Duodenal mucosa (tissue), 2 donors: ENCODE data around the gene RASIP1.
A peak's percentile ranks its signal among the peaks of the same experiment; 100 is the strongest.

Source experiments
- H3K27ac ChIP-seq: one replicate; pipeline ENCODE4 v1.7.0; 2013; ENCODE audit warnings: low read depth, low read length
- H3K27me3 ChIP-seq, 2 donors: one replicate each; pipeline ENCODE4 v1.7.0; 2013; ENCODE audit warnings: low read length in 2 of 2, control low read depth in 1 of 2; ENCODE audit not compliant: insufficient read depth in 2 of 2, control insufficient read depth in 1 of 2
- H3K36me3 ChIP-seq, 2 donors: one replicate each; pipeline ENCODE4 v1.7.0; 2013; ENCODE audit warnings: low read length in 2 of 2, control low read depth in 1 of 2; ENCODE audit not compliant: insufficient read depth in 2 of 2, control insufficient read depth in 1 of 2
- H3K4me1 ChIP-seq, 2 donors: one replicate each; pipeline ENCODE4 v1.7.0; 2013; ENCODE audit warnings: low read length in 2 of 2, control low read depth in 1 of 2; ENCODE audit not compliant: insufficient read depth in 2 of 2, control insufficient read depth in 1 of 2
- H3K4me3 ChIP-seq, 2 donors: one replicate each; pipeline ENCODE4 v1.7.0; 2013; ENCODE audit warnings: low read length in 2 of 2, low read depth in 1 of 2
- H3K9ac ChIP-seq, 2 donors: one replicate each; pipeline ENCODE4 v1.7.0; 2013; ENCODE audit warnings: low read length in 2 of 2, low read depth in 1 of 2
- H3K9me3 ChIP-seq, 2 donors: one replicate each; pipeline ENCODE4 v1.7.0; 2013; ENCODE audit warnings: low read length in 2 of 2, control low read depth in 1 of 2; ENCODE audit not compliant: control insufficient read depth in 1 of 2

The RASIP1 gene

DNA sequence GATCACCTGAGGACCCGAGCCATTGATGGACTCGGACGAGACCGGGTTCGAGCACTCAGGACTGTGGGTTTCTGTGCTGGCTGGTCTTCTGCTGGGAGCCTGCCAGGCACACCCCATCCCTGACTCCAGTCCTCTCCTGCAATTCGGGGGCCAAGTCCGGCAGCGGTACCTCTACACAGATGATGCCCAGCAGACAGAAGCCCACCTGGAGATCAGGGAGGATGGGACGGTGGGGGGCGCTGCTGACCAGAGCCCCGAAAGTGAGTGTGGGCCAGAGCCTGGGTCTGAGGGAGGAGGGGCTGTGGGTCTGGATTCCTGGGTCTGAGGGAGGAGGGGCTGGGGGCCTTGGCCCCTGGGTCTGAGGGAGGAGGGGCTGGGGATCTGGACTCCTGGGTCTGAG, 15.8 kb upstream of the RASIP1 start:
- no peak overlapping the region for H3K4me3 ChIP-seq
- no peaks in the 10 kb centered on the region for H3K27me3 ChIP-seq
- no peak overlapping the region for H3K27ac ChIP-seq
- no peaks in the 10 kb centered on the region for H3K36me3 ChIP-seq
- H3K9me3 ChIP-seq: no peaks in the 10 kb centered on the region
- H3K4me1 ChIP-seq: peaks cover 5 to 15% of the 10 kb centered on the region in 2 donors
- H3K9ac ChIP-seq: no peak overlapping the region

DNA sequence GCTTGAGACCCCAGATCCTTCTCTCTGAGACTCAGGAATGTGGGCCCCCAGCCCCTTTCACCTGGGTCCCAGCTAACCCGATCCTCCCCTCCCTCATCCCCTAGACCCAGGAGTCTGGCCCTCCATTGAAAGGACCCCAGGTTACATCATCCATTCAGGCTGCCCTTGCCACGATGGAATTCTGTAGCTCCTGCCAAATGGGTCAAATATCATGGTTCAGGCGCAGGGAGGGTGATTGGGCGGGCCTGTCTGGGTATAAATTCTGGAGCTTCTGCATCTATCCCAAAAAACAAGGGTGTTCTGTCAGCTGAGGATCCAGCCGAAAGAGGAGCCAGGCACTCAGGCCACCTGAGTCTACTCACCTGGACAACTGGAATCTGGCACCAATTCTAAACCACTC, 15.4 kb upstream of the RASIP1 start:
- Histone ChIP-seq H3K4me3 (no peak overlapping the region), H3K4me1 (peaks cover 5 to 15% of the 10 kb centered on the region in 2 donors), H3K27me3 (peaks cover 0 to 2% of the 10 kb centered on the region in 2 donors), H3K9me3 (no peaks in the 10 kb centered on the region), H3K36me3 (no peaks in the 10 kb centered on the region), H3K27ac (no peak overlapping the region), H3K9ac (no peak overlapping the region)

DNA sequence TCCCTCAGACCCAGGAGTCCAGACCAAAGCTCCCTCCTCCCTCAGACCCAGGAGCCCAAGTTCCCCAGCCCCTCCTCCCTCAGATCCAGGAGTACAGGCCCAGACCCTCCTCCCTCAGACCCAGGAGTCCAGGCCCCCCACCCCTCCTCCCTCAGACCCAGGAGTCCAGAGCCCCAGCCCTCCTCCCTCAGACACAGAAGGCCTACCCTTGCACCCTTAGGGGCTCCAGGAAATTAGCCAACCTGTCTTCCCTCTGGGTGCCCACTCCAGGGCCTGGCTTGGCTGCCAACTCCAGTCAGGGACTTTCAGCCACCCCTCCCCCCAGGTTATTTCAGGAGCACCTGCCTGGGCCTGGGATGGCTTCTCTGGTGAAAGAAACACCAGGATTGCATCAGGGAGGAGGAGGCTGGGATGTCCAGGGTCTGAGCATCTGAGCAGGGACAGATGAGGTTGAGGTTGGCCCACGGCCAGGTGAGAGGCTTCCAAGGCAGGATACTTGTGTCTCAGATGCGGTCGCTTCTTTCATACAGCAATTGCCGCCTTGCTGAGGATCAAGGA, 14.8 kb upstream of the RASIP1 start, which contains the start of gene FGF21:
FGF21 (plus strand) TSS at position 441 of the 558 bp plus-strand sequence. CDS start 713 bp downstream, outside the sequence.
- Histone ChIP-seq H3K4me1 (peaks cover 5 to 15% of the 10 kb centered on the region in 2 donors), H3K9ac (no peak within 1 kb of the TSS), H3K27ac (no peak within 1 kb of the TSS), H3K4me3 (no peak within 1 kb of the TSS), H3K9me3 (no peaks in the 10 kb centered on the region), H3K36me3 (peaks cover 0 to under 1% of the 10 kb centered on the region in 2 donors), H3K27me3 (peaks cover 0 to 3% of the 10 kb centered on the region in 2 donors)

DNA sequence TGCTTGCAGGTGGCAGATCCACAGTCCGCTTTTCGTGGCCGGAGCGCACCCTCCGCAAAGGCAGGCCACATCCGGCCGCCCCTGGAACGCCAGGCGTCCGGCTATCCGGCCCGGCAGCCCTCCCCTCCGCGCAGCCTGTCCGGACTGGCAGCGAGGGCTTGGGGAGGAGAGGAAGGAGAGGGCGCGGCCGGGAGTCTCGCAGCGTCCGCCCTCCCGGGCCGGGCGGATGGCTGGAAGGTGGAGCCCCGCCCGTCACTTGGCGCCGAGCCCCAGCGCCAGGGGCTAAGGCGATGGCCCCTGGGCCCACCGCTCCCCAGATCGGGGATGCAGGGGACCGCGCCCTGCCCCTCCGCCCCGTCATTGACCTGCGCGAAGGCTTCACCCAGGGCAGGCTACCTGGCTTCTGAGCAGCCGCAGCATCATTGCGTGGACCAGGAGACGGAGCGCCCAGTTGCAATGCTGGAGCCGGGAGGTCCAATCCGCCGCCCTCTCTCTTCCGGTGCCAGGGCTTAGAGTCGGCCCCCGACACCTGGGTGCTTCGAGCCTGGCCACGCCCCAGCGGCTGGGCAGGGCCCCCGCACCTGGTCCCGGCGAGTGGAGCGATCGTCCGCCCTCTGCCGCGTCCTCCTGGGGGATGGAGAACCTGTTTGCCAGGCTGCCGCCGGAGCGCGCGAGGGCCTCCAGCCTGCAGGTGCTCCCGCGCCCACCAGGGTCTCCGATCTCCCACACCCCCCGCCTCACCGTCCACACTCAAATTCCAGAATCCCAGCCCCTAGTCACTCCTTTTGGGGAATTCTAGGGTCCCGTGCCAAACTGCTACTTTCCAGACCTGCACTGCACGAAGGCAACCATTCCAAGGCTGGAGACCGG, 12.3 kb upstream of the RASIP1 start, which contains the start of gene FUT1:
FUT1 (minus strand) TSS at position 146 of the 870 bp plus-strand sequence. CDS start 1,360 bp downstream, outside the sequence.
- H3K9me3 ChIP-seq: no peaks in the 10 kb centered on the region
- H3K4me3 ChIP-seq: peak within 1 kb of the TSS; percentile 34 to 59
- peaks cover 0 to 4% of the 10 kb centered on the region in 2 donors for H3K36me3 ChIP-seq
- peaks cover 5 to 15% of the 10 kb centered on the region in 2 donors for H3K4me1 ChIP-seq
- H3K9ac ChIP-seq: peak within 1 kb of the TSS; percentile 23 to 64
- H3K27me3 ChIP-seq: peaks cover 0 to 3% of the 10 kb centered on the region in 2 donors
- peak within 1 kb of the TSS; percentile 26 for H3K27ac ChIP-seq

DNA sequence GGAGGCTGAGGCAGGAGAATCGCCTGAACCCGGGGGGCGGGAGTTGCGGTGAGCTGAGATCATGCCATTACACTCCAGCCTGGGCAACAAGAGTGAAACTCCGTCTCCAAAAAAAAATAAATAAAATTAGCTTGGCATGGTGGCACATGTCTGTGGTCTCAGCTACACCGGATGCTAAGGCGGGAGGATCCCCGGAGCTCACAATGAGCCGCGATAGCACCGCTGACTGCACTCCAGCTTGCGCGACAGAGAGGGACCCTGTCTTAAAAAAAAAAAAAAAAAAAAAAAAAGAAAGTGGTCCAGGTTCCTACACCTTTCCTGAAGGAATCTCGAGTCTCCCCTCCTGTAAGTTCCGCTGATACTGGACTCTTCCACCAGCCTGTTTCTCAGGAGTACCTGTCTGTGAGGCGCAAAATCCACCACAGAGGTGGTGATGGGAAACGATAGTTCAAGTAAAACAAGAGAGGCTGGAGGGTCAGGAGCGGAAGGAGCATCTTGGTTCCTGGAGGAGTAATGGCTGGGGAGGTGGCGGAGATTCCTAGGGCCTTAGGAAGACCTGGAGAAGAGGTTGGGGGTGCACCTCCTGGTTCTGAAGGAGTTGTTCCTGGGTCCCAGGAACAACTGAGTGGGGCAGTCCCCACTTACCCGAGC, 11.6 kb upstream of the RASIP1 start:
- Histone ChIP-seq H3K27ac (peak overlapping the region; percentile 26), H3K27me3 (peaks cover 0 to 3% of the 10 kb centered on the region in 2 donors), H3K36me3 (peaks cover 0 to 4% of the 10 kb centered on the region in 2 donors), H3K4me3 (peak overlapping the region; percentile 34 to 59), H3K4me1 (peaks cover 5 to 15% of the 10 kb centered on the region in 2 donors), H3K9me3 (no peaks in the 10 kb centered on the region), H3K9ac (peak overlapping the region; percentile 23 to 64)

DNA sequence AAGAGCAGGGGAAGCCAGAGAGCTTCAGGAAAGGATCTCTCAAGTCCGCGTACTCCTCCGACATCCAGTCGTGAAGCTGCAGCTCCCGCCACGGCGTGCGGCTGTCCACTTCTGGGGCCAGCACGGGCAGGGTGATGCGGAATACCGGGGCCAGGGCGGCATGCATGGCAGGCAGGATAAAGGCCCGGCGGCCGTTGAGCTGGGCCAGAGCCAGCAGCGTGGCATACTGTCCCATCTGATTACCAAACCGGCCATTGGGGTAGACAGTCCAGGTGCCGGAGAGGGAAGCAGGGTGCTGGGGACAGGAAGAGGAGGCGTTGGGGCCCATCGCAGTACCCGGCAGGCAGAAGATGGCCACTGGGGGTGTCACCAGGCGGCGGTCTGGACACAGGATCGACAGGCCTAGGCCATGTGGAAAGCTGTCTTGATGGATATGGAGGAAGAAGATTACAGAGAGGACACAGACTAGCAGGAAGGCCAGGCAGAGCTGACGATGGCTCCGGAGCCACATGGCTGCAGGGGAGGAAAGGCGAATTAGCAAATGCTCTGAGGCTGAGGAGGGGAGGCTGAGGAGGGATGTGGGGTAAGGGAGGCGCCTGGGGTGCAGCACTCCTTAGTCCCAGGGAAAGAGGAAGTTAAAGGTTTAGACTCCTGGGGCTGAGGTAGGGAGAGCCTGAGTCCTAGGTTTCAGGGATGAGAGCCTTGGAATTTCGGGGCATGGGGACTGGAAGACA, 10.5 kb upstream of the RASIP1 start:
- peaks cover 0 to 3% of the 10 kb centered on the region in 2 donors for H3K27me3 ChIP-seq

DNA sequence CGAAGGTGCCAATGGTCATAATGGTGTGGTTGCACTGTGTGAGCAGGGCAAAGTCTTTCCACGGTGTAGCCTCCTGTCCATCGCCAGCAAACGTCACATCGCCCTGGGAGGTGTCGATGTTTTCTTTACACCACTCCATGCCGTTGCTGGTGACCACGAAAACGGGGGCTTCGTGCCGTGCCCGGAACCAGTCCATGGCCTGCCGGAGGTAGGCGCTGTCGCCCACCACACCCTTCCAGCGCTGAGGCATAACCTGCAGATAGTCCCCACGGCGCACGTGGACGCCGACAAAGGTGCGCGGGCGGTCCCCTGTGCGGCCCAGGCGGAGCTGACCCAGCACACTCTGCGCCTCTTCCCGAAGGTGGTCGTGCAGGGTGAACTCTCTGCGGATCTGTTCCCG, 9.9 kb upstream of the RASIP1 start:
- H3K36me3 ChIP-seq: peaks cover 0 to 4% of the 10 kb centered on the region in 2 donors
- no peaks in the 10 kb centered on the region for H3K9me3 ChIP-seq
- H3K27me3 ChIP-seq: peaks cover 0 to 3% of the 10 kb centered on the region in 2 donors
- peaks cover 5 to 15% of the 10 kb centered on the region in 2 donors for H3K4me1 ChIP-seq
- no peak overlapping the region for H3K27ac ChIP-seq
- no peak overlapping the region for H3K9ac ChIP-seq
- no peak overlapping the region for H3K4me3 ChIP-seq

More for the DNA sequence above, 10.5 kb upstream of the RASIP1 start:
- peaks cover 5 to 15% of the 10 kb centered on the region in 2 donors for H3K4me1 ChIP-seq
- H3K9me3 ChIP-seq: no peaks in the 10 kb centered on the region
- no peak overlapping the region for H3K4me3 ChIP-seq
- H3K27ac ChIP-seq: no peak overlapping the region
- H3K36me3 ChIP-seq: peaks cover 0 to 4% of the 10 kb centered on the region in 2 donors
- H3K9ac ChIP-seq: no peak overlapping the region

DNA sequence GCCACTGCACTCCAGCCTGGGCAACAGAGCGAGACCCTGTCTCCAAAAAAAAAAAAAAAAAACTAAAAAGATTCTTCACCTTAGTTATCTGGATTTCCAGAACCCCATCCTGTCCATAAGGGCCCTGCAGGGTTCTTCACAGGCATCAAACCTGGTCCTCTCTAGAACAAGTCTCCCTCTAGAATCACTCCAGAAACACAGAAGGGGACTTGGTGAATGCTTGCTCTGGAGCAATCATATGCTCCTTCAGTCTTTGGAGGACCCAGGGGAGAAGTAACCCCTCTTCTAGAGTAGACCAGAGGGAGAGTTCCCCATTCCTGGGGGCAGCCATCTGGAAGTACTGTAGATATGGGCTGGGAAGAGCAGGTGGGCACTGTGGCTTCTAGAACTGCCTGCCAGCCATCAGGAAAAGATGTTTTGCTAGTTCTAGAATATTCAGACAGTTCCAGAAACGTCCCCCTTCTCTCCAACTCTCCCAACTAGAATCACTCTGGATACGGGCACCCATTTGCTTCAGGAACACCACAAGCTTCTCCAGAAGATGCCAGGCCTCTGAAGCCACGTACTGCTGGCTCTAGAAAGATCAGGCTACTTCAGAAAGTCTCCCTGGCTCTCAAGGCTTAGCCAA, 9.3 kb upstream of the RASIP1 start:
- Histone ChIP-seq H3K36me3 (peaks cover 0 to 4% of the 10 kb centered on the region in 2 donors), H3K27ac (no peak overlapping the region), H3K9ac (no peak overlapping the region), H3K9me3 (no peaks in the 10 kb centered on the region), H3K4me1 (peaks cover 5 to 15% of the 10 kb centered on the region in 2 donors), H3K4me3 (no peak overlapping the region), H3K27me3 (peaks cover 0 to 3% of the 10 kb centered on the region in 2 donors)
